NCI-H1048 (cell line): ENCODE data around the gene CES3.
A peak's percentile ranks its signal among the peaks of the same experiment; 100 is the strongest.
"Not testable (repeated sequence)": the region's sequence is repeated elsewhere in the genome, so short reads cannot be mapped to it uniquely, and the experiment has no call there.

ENCODE experiments used
- DNase-seq: peaks from one replicate; lab custom pipeline; 2025; lab: John Stamatoyannopoulos, UW

Gene CES3

GRCh38 chr16:66946541-66946940, 14.5 kb upstream of the CES3 start:
- DNase-seq = no peak

- DNase-seq = no peak
These were observed 14.1 kb upstream of the CES3 start for GRCh38 chr16:66946974-66947301.

- peak; percentile 1 for DNase-seq
These were observed 13.6 kb upstream of the CES3 start for GRCh38 chr16:66947302-66948065.

GRCh38 chr16:66948134-66948836, 12.8 kb upstream of the CES3 start:
- DNase-seq = no peak

- DNase-seq = no peak
These were observed 12.2 kb upstream of the CES3 start for GRCh38 chr16:66948837-66949225.

GRCh38 chr16:66949472-66949871, 11.6 kb upstream of the CES3 start:
- no peak for DNase-seq

GRCh38 chr16:66950437-66950836, 10.6 kb upstream of the CES3 start:
- DNase-seq = no peak

GRCh38 chr16:66950971-66951790, 9.9 kb upstream of the CES3 start:
- no peak for DNase-seq

GRCh38 chr16:66952430-66953110, 8.5 kb upstream of the CES3 start:
- no peak for DNase-seq

GRCh38 chr16:66953462-66954096, 7.5 kb upstream of the CES3 start:
- no peak for DNase-seq

GRCh38 chr16:66954097-66954659, 6.9 kb upstream of the CES3 start:
- peak; percentile 19 for DNase-seq

GRCh38 chr16:66955363-66956153, 5.5 kb upstream of the CES3 start:
- DNase-seq = not testable (repeated sequence)

GRCh38 chr16:66956154-66956457, 5.0 kb upstream of the CES3 start:
- not testable (repeated sequence) for DNase-seq

GRCh38 chr16:66958857-66959703, 2.0 kb upstream of the CES3 start:
- DNase-seq = no peak

GRCh38 chr16:66959704-66960161, 1.3 kb upstream of the CES3 start:
- no peak for DNase-seq

GRCh38 chr16:66960270-66960669, 796 bp upstream of the CES3 start:
- DNase-seq = no peak

GRCh38 chr16:66961914-66962313, 848 bp downstream of the CES3 start:
- DNase-seq = no peak

GRCh38 chr16:66964049-66964448, 3.0 kb downstream of the CES3 start:
- DNase-seq = no peak

- DNase-seq = no peak
These were observed 7.8 kb downstream of the CES3 start for GRCh38 chr16:66968847-66969246.
